ENCODE data around the gene AGBL3.

DNA sequence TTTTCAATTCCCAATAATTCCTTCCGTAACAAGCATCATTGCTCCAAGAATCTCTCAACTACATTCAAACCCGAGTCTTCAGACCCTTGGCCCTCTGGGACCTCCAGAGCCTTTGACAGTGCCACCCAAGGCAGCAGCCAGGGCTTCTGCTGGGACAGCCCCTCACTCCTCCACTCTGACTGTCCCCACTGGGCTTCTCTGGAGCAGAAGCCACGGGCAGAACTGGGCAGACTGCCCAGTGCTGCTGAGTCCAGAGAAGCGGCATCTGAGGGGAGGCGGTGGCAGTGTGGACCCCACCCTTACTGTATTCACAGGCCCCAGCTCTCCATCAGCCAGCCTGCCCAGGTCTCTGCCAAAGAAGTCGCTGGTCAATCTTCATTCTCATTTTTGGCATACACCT, 175.4 kb downstream of the AGBL3 start:
- TF ChIP-seq EZH2 (IDR thresholded peaks at IDR 0.05; ENCODE audit: insufficient read depth, low read length): no peak
- TF ChIP-seq, protein P1, sequence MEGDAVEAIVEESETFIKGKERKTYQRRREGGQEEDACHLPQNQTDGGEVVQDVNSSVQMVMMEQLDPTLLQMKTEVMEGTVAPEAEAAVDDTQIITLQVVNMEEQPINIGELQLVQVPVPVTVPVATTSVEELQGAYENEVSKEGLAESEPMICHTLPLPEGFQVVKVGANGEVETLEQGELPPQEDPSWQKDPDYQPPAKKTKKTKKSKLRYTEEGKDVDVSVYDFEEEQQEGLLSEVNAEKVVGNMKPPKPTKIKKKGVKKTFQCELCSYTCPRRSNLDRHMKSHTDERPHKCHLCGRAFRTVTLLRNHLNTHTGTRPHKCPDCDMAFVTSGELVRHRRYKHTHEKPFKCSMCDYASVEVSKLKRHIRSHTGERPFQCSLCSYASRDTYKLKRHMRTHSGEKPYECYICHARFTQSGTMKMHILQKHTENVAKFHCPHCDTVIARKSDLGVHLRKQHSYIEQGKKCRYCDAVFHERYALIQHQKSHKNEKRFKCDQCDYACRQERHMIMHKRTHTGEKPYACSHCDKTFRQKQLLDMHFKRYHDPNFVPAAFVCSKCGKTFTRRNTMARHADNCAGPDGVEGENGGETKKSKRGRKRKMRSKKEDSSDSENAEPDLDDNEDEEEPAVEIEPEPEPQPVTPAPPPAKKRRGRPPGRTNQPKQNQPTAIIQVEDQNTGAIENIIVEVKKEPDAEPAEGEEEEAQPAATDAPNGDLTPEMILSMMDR (IDR thresholded peaks at IDR 0.05; ENCODE audit: insufficient read depth, low read depth, low read length): no peak

Measured in astrocyte (in vitro differentiated cells and primary cell).